H1 (cell line): ENCODE results near the gene PDCD10. TPM values are rescaled to one million over a fixed set of nuclear protein-coding genes. Genes with fewer than 3 reads are reported as not detected.

Experiments
- POLR2AphosphoS5 ChIP-seq: IDR thresholded peaks from 2 replicates; pipeline ENCODE4 v1.6.1; 2011; ENCODE audit warnings: low read depth, low read length
- polyA plus RNA-seq, 7 experiments: library from polyadenylated mRNA; depleted of rRNA in 3 of 7; stranded (reverse) in 5 of 7; unstranded in 2 of 7; fragments of >200 nt in 5 of 7; fragments of 200-250 nt in 2 of 7; gene quantifications; 1 replicate in 5 of 7; 2 replicates in 1 of 7; 4 replicates in 1 of 7; pipeline versions ENCODE4 v1.2.1 to v1.2.3, GENCODE V29; 2011 to 2013; ENCODE audit warnings: missing spikeins in 2 of 7, mixed read lengths in 2 of 7
- total RNA-seq: library from RNA; stranded (reverse); fragmentation: NEBNext Ultra II Directional; extraction: Animal tissue kit (Norgen Biotek cat#: 25700); gene quantifications from 2 replicates; pipeline ENCODE4 v1.2.1, GENCODE V29; 2021

Gene PDCD10
- total and polyA plus RNA-seq, 2 of the 8 experiments (the other 6 are each of a cell fraction or from before 2014, with no cell fraction given) = 52.0 to 76.6 TPM

- no peak for TF ChIP-seq POLR2AphosphoS5
Measured at GRCh38 chr3:167716920-167717319, 17.8 kb downstream of the PDCD10 start (continued).
